Tibial nerve (tissue), 4 donors: ENCODE results near the gene KCNMA1.

ENCODE experiments used
- CTCF ChIP-seq, 5 experiments: fragments of 200-600 bp in 3 of 5; fragments of 450-650 bp in 2 of 5; sonication (generic) in 3 of 5; IDR thresholded peaks; one replicate each; pipeline ENCODE4 v1.5.1; 2016 to 2019; ENCODE audit warnings: antibody characterized with exemption in 5 of 5, mild to moderate bottlenecking in 3 of 5, moderate library complexity in 2 of 5
- EP300 ChIP-seq, 2 donors: sonication (generic); formaldehyde crosslinking; IDR thresholded peaks; one replicate each; pipeline ENCODE4 v1.6.1; 2017; ENCODE audit warnings: antibody characterized with exemption in 2 of 2, mild to moderate bottlenecking in 1 of 2
- POLR2A ChIP-seq, 2 donors: fragments of 450-650 bp; IDR thresholded peaks; one replicate each; pipeline ENCODE4 v1.6.1; 2017; ENCODE audit warnings: antibody characterized with exemption in 2 of 2, mild to moderate bottlenecking in 2 of 2, moderate library complexity in 2 of 2

- no peak for TF ChIP-seq CTCF (IDR thresholded peaks at IDR 0.05)
- TF ChIP-seq POLR2A (IDR thresholded peaks at IDR 0.05), result no peak
- no peak for TF ChIP-seq EP300 (IDR thresholded peaks at IDR 0.05)
These were observed 227.1 kb downstream of the KCNMA1 start for GRCh38 chr10:77410523-77410922.
